ENCODE data around the gene ZNF516.
"Not testable (repeated sequence)": the region's sequence is repeated elsewhere in the genome, so short reads cannot be mapped to it uniquely, and the experiment has no call there.

ZNF516 gene
- 15.9 to 20.1 (median 17.1) reads per million in 3 donors for total RNA-seq

DNA sequence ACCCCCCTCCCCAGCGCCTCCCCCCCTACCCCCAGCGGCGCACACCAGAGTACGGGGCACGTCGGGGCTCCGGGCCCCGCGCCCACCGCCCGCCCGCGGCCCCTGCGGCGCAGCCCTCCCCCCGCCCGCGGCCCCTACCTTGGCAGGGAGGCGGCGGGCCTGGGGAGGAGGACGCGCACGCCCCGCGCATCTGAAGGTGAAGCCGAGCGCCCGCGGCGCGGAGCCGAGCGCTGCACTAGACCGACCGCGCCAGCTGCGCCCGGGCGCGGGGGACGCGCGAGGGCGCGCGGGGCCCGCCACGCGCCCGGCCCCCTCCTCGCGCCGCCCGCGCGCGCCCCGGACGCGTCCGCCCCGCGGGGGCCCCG is at the start of gene ZNF516:
ZNF516 (minus strand) TSS at position 237 of the 365 bp plus-strand sequence. CDS start 52,188 bp downstream, outside the sequence.
- DNase-seq: no peak
- Histone ChIP-seq H3K4me1 (ENCODE audit: control insufficient read depth, insufficient read depth, low read length, poor library complexity, severe bottlenecking) (peaks cover 20% of the 10 kb centered on the region), H3K9me3 (ENCODE audit: control insufficient read depth, low read length) (no peaks in the 10 kb centered on the region), H3K27me3 (replicated peaks; ENCODE audit: control insufficient read depth, insufficient read depth, low read length, poor library complexity, severe bottlenecking) (peaks cover 14% of the 10 kb centered on the region), H3K4me3 (ENCODE audit: insufficient read depth, low read depth, low read length, poor library complexity, severe bottlenecking) (peak within 1 kb of the TSS; percentile 78), H3K36me3 (ENCODE audit: control insufficient read depth, insufficient read depth, low read length) (no peaks in the 10 kb centered on the region), H3K27ac (ENCODE audit: insufficient read depth, low read length, poor library complexity, severe bottlenecking) (peak within 1 kb of the TSS; percentile 25)

DNA sequence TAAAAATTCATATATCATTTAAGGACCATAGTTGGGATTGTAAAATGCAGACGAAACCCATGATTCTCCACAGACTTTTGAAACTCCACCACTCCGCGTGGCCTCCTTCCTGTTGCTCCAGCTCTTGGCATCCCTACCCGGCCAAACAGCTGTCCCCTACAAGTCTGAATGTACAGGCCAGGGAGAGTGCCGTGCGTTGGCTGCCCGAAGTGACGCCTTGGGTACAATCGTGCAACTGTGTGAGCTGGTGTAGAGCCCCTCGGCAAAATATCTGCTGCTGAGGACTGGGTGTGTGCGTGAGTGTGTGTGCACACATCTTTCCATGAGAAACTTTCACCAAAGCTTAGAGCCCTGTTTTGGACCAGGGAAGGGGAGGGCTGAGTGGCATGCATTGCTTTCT is 43.8 kb upstream of the ZNF516 start:
- Histone ChIP-seq H3K9me3 (ENCODE audit: control insufficient read depth, low read length) (no peaks in the 10 kb centered on the region), H3K27me3 (replicated peaks; ENCODE audit: control insufficient read depth, insufficient read depth, low read length, poor library complexity, severe bottlenecking) (no peaks in the 10 kb centered on the region), H3K36me3 (ENCODE audit: control insufficient read depth, insufficient read depth, low read length) (no peaks in the 10 kb centered on the region), H3K27ac (ENCODE audit: insufficient read depth, low read length, poor library complexity, severe bottlenecking) (no peak overlapping the region), H3K4me1 (ENCODE audit: control insufficient read depth, insufficient read depth, low read length, poor library complexity, severe bottlenecking) (no peaks in the 10 kb centered on the region), H3K4me3 (ENCODE audit: insufficient read depth, low read depth, low read length, poor library complexity, severe bottlenecking) (no peak overlapping the region)
- no peak for DNase-seq

DNA sequence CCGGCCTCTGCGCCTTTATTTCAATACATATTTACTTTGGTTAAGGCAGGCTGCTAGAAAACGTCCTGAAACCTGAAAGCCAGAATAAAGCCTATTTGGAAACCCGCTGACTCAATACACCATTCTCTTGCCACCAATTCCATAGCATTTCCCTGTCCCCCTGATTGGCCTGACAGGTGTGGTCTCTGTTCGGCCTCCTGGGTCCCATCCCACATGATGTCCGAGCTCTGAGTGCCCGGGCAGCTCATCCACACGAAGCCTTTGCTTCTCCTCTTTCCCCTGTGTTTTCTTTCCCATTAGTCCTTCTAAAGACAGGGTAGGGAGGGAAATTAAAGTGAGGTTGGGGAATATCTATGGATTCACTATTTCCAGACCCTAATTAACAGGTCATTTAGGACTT is 42.6 kb upstream of the ZNF516 start:
- Histone ChIP-seq H3K27me3 (replicated peaks; ENCODE audit: control insufficient read depth, insufficient read depth, low read length, poor library complexity, severe bottlenecking) (no peaks in the 10 kb centered on the region), H3K4me1 (ENCODE audit: control insufficient read depth, insufficient read depth, low read length, poor library complexity, severe bottlenecking) (no peaks in the 10 kb centered on the region), H3K4me3 (ENCODE audit: insufficient read depth, low read depth, low read length, poor library complexity, severe bottlenecking) (no peak overlapping the region), H3K9me3 (ENCODE audit: control insufficient read depth, low read length) (no peaks in the 10 kb centered on the region), H3K27ac (ENCODE audit: insufficient read depth, low read length, poor library complexity, severe bottlenecking) (no peak overlapping the region), H3K36me3 (ENCODE audit: control insufficient read depth, insufficient read depth, low read length) (no peaks in the 10 kb centered on the region)
- no peak for DNase-seq

GRCh38 chr18:76536593-76536992 is 41.6 kb upstream of the ZNF516 start:
- H3K4me3 ChIP-seq (ENCODE audit: insufficient read depth, low read depth, low read length, poor library complexity, severe bottlenecking); H3K9me3 ChIP-seq (ENCODE audit: control insufficient read depth, low read length); H3K36me3 ChIP-seq (ENCODE audit: control insufficient read depth, insufficient read depth, low read length); H3K4me1 ChIP-seq (ENCODE audit: control insufficient read depth, insufficient read depth, low read length, poor library complexity, severe bottlenecking); H3K27me3 ChIP-seq (replicated peaks; ENCODE audit: control insufficient read depth, insufficient read depth, low read length, poor library complexity, severe bottlenecking); H3K27ac ChIP-seq (ENCODE audit: insufficient read depth, low read length, poor library complexity, severe bottlenecking); DNase-seq: not testable (repeated sequence)

GRCh38 chr18:76532875-76533274 is 37.8 kb upstream of the ZNF516 start:
- H3K27ac ChIP-seq (ENCODE audit: insufficient read depth, low read length, poor library complexity, severe bottlenecking): no peak overlapping the region
- H3K36me3 ChIP-seq (ENCODE audit: control insufficient read depth, insufficient read depth, low read length): no peaks in the 10 kb centered on the region
- DNase-seq: no peak
- H3K9me3 ChIP-seq (ENCODE audit: control insufficient read depth, low read length): no peaks in the 10 kb centered on the region
- no peak overlapping the region for H3K4me3 ChIP-seq (ENCODE audit: insufficient read depth, low read depth, low read length, poor library complexity, severe bottlenecking)
- H3K27me3 ChIP-seq (replicated peaks; ENCODE audit: control insufficient read depth, insufficient read depth, low read length, poor library complexity, severe bottlenecking): no peaks in the 10 kb centered on the region
- peaks cover 2% of the 10 kb centered on the region for H3K4me1 ChIP-seq (ENCODE audit: control insufficient read depth, insufficient read depth, low read length, poor library complexity, severe bottlenecking)

DNA sequence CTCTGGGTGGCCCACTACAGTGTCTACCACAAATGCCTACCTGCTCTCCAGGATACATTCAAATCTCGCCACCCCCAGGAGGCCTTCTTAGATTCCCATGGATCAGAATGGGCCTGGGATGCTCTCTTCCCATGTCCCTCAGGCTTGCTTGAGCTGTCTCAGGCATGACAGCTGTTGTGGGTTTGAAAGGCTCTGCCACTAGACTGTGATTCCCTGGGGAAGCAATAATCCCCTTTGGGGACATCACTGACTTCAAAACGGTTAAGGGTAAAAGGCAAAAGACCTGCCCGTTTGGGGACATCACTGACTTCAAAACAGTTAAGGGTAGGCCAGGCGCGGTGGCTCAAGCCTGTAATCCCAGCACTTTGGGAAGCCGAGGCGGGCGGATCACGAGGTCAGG is 35.8 kb upstream of the ZNF516 start:
- no peaks in the 10 kb centered on the region for H3K27me3 ChIP-seq (replicated peaks; ENCODE audit: control insufficient read depth, insufficient read depth, low read length, poor library complexity, severe bottlenecking)
- H3K4me1 ChIP-seq (ENCODE audit: control insufficient read depth, insufficient read depth, low read length, poor library complexity, severe bottlenecking): peaks cover 2% of the 10 kb centered on the region
- no peaks in the 10 kb centered on the region for H3K36me3 ChIP-seq (ENCODE audit: control insufficient read depth, insufficient read depth, low read length)
- H3K4me3 ChIP-seq (ENCODE audit: insufficient read depth, low read depth, low read length, poor library complexity, severe bottlenecking): no peak overlapping the region
- no peaks in the 10 kb centered on the region for H3K9me3 ChIP-seq (ENCODE audit: control insufficient read depth, low read length)
- H3K27ac ChIP-seq (ENCODE audit: insufficient read depth, low read length, poor library complexity, severe bottlenecking): no peak overlapping the region
- no peak for DNase-seq

GRCh38 chr18:76530391-76530790 is 35.3 kb upstream of the ZNF516 start:
- Histone ChIP-seq H3K4me3 (ENCODE audit: insufficient read depth, low read depth, low read length, poor library complexity, severe bottlenecking) (no peak overlapping the region), H3K27ac (ENCODE audit: insufficient read depth, low read length, poor library complexity, severe bottlenecking) (no peak overlapping the region), H3K27me3 (replicated peaks; ENCODE audit: control insufficient read depth, insufficient read depth, low read length, poor library complexity, severe bottlenecking) (no peaks in the 10 kb centered on the region), H3K36me3 (ENCODE audit: control insufficient read depth, insufficient read depth, low read length) (no peaks in the 10 kb centered on the region), H3K9me3 (ENCODE audit: control insufficient read depth, low read length) (no peaks in the 10 kb centered on the region), H3K4me1 (ENCODE audit: control insufficient read depth, insufficient read depth, low read length, poor library complexity, severe bottlenecking) (peaks cover 2% of the 10 kb centered on the region)
- DNase-seq: no peak

- Histone ChIP-seq H3K27me3 (replicated peaks; ENCODE audit: control insufficient read depth, insufficient read depth, low read length, poor library complexity, severe bottlenecking) (no peaks in the 10 kb centered on the region), H3K9me3 (ENCODE audit: control insufficient read depth, low read length) (no peaks in the 10 kb centered on the region), H3K27ac (ENCODE audit: insufficient read depth, low read length, poor library complexity, severe bottlenecking) (no peak overlapping the region), H3K4me1 (ENCODE audit: control insufficient read depth, insufficient read depth, low read length, poor library complexity, severe bottlenecking) (peaks cover 2% of the 10 kb centered on the region), H3K4me3 (ENCODE audit: insufficient read depth, low read depth, low read length, poor library complexity, severe bottlenecking) (no peak overlapping the region), H3K36me3 (ENCODE audit: control insufficient read depth, insufficient read depth, low read length) (no peaks in the 10 kb centered on the region)
- DNase-seq: no peak
Observed at GRCh38 chr18:76529433-76529811, 34.4 kb upstream of the ZNF516 start.

DNA sequence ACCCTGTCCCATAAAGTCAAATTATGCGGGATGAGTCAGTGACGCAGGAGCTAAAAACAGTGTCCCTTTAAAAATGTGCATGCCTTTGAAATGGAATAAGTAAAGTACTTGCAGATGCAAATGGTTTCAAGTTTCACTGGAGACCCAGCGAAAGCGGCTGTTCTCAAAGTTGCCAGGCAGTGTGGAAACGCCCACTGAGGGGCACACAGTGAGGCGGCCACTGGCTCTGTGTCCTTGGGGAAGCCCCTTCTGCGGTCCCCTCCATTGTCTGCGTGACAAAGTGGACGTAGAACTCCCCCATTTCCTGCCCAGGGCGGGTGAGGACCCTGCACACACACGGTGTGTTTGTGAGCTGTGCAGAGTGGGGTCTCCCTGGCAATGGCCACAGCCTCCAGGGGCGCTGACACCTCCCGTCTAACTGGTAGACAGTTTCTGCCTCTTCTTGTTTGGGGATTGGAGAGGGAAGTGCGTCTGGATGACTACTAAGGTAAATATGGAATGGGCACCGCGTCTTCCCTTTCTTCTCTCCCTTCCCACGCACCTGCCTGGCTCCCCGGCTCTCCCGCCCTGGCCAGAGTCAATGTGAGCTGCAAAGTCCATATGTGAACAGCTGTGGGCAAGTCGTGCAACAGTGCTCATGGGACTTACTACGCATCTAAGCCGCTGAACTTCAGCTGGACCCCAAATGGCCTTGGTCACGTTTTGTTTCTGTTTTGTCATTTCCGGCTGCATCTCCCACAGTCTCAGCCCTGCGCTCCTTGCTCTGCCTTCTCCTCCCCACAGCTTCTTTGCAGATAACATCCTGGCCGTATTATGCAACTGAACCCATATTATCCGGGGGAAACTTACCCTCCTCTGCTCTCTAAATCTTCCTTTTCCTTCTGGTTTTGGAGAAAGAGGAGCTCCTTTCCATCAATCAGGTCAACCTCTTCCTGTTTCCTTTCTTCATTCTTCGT is 33.7 kb upstream of the ZNF516 start:
- Histone ChIP-seq H3K36me3 (ENCODE audit: control insufficient read depth, insufficient read depth, low read length) (no peaks in the 10 kb centered on the region), H3K27ac (ENCODE audit: insufficient read depth, low read length, poor library complexity, severe bottlenecking) (no peak overlapping the region), H3K4me3 (ENCODE audit: insufficient read depth, low read depth, low read length, poor library complexity, severe bottlenecking) (peak overlapping the region; percentile 29), H3K4me1 (ENCODE audit: control insufficient read depth, insufficient read depth, low read length, poor library complexity, severe bottlenecking) (peaks cover 2% of the 10 kb centered on the region), H3K9me3 (ENCODE audit: control insufficient read depth, low read length) (no peaks in the 10 kb centered on the region), H3K27me3 (replicated peaks; ENCODE audit: control insufficient read depth, insufficient read depth, low read length, poor library complexity, severe bottlenecking) (no peaks in the 10 kb centered on the region)
- no peak for DNase-seq

GRCh38 chr18:76525911-76526310 is 30.9 kb upstream of the ZNF516 start:
- Histone ChIP-seq H3K36me3 (ENCODE audit: control insufficient read depth, insufficient read depth, low read length) (no peaks in the 10 kb centered on the region), H3K4me1 (ENCODE audit: control insufficient read depth, insufficient read depth, low read length, poor library complexity, severe bottlenecking) (peaks cover 2% of the 10 kb centered on the region), H3K4me3 (ENCODE audit: insufficient read depth, low read depth, low read length, poor library complexity, severe bottlenecking) (no peak overlapping the region), H3K27ac (ENCODE audit: insufficient read depth, low read length, poor library complexity, severe bottlenecking) (no peak overlapping the region), H3K9me3 (ENCODE audit: control insufficient read depth, low read length) (no peaks in the 10 kb centered on the region), H3K27me3 (replicated peaks; ENCODE audit: control insufficient read depth, insufficient read depth, low read length, poor library complexity, severe bottlenecking) (no peaks in the 10 kb centered on the region)
- no peak for DNase-seq
